Mesenchymal stem cell (in vitro differentiated cells and primary cell): ENCODE data around the gene TMEM130.

Experiments
- DNase-seq: peaks from one replicate; pipeline ENCODE4 v3.0.0-alpha.2; 2013
- H2AFZ ChIP-seq: one replicate; pipeline ENCODE4 v1.6.1; 2013; ENCODE audit warnings: low read depth, mild to moderate bottlenecking, control low read depth, inconsistent platforms, low read length, moderate library complexity
- H2AK5ac ChIP-seq: 2 replicates; pipeline ENCODE4 v1.6.1; 2013; ENCODE audit warnings: low read length, moderate library complexity, mild to moderate bottlenecking, inconsistent platforms; ENCODE audit not compliant: severe bottlenecking
- H2BK120ac ChIP-seq: one replicate; pipeline ENCODE4 v1.6.1; 2013; ENCODE audit warnings: low read depth, mild to moderate bottlenecking, inconsistent platforms, low read length, moderate library complexity
- H2BK12ac ChIP-seq, 2 experiments: one replicate each; pipeline ENCODE4 v1.6.1; 2013; ENCODE audit warnings: inconsistent platforms in 2 of 2, low read length in 2 of 2, mild to moderate bottlenecking in 2 of 2, moderate library complexity in 2 of 2, control low read depth in 1 of 2
- H2BK15ac ChIP-seq: one replicate; pipeline ENCODE4 v1.6.1; 2013; ENCODE audit warnings: mild to moderate bottlenecking, low read depth, inconsistent platforms; ENCODE audit not compliant: poor library complexity, severe bottlenecking
- H2BK5ac ChIP-seq: 2 replicates; pipeline ENCODE4 v1.6.1; 2013; ENCODE audit warnings: low read depth, mild to moderate bottlenecking, low read length, control low read depth, inconsistent platforms; ENCODE audit not compliant: poor library complexity, severe bottlenecking
- H3K14ac ChIP-seq, 2 experiments: one replicate each; pipeline ENCODE4 v1.6.1; 2013; ENCODE audit warnings: inconsistent platforms in 2 of 2, low read length in 2 of 2, control low read depth in 1 of 2, mild to moderate bottlenecking in 1 of 2, moderate library complexity in 1 of 2
- H3K18ac ChIP-seq, 2 experiments: one replicate each; pipeline ENCODE4 v1.6.1; 2013; ENCODE audit warnings: inconsistent platforms in 2 of 2, low read length in 2 of 2, control low read depth in 1 of 2, low read depth in 1 of 2, mild to moderate bottlenecking in 1 of 2
- H3K23ac ChIP-seq, 2 experiments: one replicate each; pipeline ENCODE4 v1.6.1; 2013; ENCODE audit warnings: inconsistent platforms in 2 of 2, low read length in 2 of 2, mild to moderate bottlenecking in 2 of 2, moderate library complexity in 2 of 2, control low read depth in 1 of 2
- H3K27ac ChIP-seq: 2 replicates; pipeline ENCODE4 v1.5.1; 2013; ENCODE audit warnings: mild to moderate bottlenecking, moderate library complexity, low read length, control low read depth, inconsistent platforms; ENCODE audit not compliant: poor library complexity, severe bottlenecking
- H3K27me3 ChIP-seq, 2 experiments: 2 replicates each; pipeline versions ENCODE4 v1.6.1 to v1.7.0; 2013; ENCODE audit warnings: low read length in 2 of 2, mild to moderate bottlenecking in 2 of 2, moderate library complexity in 2 of 2, control low read depth in 1 of 2, inconsistent platforms in 1 of 2; ENCODE audit not compliant: control insufficient read depth in 1 of 2, insufficient read depth in 1 of 2
- H3K36me3 ChIP-seq, 2 experiments: 2 replicates each; pipeline versions ENCODE4 v1.6.1 to v1.7.0; 2013; ENCODE audit warnings: low read length in 2 of 2, control low read depth in 1 of 2, inconsistent platforms in 1 of 2, low read depth in 1 of 2, mild to moderate bottlenecking in 1 of 2; ENCODE audit not compliant: insufficient read depth in 2 of 2, control insufficient read depth in 1 of 2
- H3K4ac ChIP-seq, 2 experiments: one replicate each; pipeline ENCODE4 v1.6.1; 2013; ENCODE audit warnings: inconsistent platforms in 2 of 2, low read length in 2 of 2, mild to moderate bottlenecking in 2 of 2, moderate library complexity in 2 of 2, control low read depth in 1 of 2, low read depth in 1 of 2
- H3K4me1 ChIP-seq: 2 replicates; pipeline ENCODE4 v1.6.1; 2013; ENCODE audit warnings: low read depth, low read length, control low read depth; ENCODE audit not compliant: control insufficient read depth, insufficient read depth
- H3K4me2 ChIP-seq: 2 replicates; pipeline ENCODE4 v1.6.1; 2013; ENCODE audit warnings: low read length, mild to moderate bottlenecking, inconsistent platforms; ENCODE audit not compliant: poor library complexity, severe bottlenecking
- H3K4me3 ChIP-seq, 2 experiments: 2 replicates each; pipeline versions ENCODE4 v1.5.1 to v1.7.0; 2013; ENCODE audit warnings: low read length in 2 of 2, mild to moderate bottlenecking in 2 of 2, control low read depth in 1 of 2, low read depth in 1 of 2; ENCODE audit not compliant: insufficient read depth in 1 of 2
- H3K79me1 ChIP-seq: replicated peaks from 2 replicates; pipeline ENCODE4 v1.6.1; 2013; ENCODE audit warnings: mild to moderate bottlenecking, control low read depth, low read length, inconsistent platforms; ENCODE audit not compliant: poor library complexity, severe bottlenecking
- H3K9ac ChIP-seq: 2 replicates; pipeline ENCODE4 v1.7.0; 2013; ENCODE audit warnings: mild to moderate bottlenecking, low read length, moderate library complexity
- H3K9me3 ChIP-seq: 2 replicates; pipeline ENCODE4 v1.7.0; 2013; ENCODE audit warnings: mild to moderate bottlenecking, low read length; ENCODE audit not compliant: control insufficient read depth
- H4K8ac ChIP-seq: one replicate; pipeline ENCODE4 v1.6.1; 2013; ENCODE audit warnings: inconsistent platforms, mild to moderate bottlenecking, low read length, moderate library complexity
- H4K91ac ChIP-seq: one replicate; pipeline ENCODE4 v1.6.1; 2013; ENCODE audit warnings: mild to moderate bottlenecking, low read length, inconsistent platforms
- WGBS: methylation state at CpG from one replicate; pipeline ENCODE4 v1.1.7; 2013; ENCODE audit warnings: mixed read lengths; 5-methylcytosine and 5-hydroxymethylcytosine counted together

The TMEM130 gene

DNA sequence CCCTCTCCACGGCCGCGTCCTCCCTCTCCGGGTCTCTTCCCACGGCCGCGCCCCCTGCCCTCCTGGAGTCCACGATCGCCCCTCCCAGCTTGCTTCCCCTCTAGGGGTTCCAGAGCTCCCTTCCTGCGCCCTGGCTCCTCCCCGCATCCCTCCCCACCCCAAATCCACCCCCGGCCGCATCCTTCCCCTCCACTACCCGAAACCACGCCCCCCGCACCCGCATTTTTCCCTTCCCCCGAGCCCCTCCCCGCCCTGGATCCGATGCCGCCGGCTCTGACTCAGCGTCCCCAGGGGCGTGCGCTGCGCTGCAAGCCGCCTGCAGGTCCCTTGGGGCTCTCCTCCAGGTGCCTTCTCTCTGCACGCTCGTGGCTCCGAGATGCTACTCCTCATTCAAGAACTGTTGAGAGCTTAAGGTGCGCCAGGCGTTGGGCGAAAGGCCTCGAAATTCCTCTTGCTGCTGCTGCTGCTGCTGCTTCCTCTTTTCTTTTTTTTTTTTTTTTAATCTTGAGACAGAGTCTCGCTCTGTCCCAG, 372 bp upstream of the TMEM130 start:
- no peak overlapping the region for H2BK120ac ChIP-seq
- WGBS = 2% methylated on average over 35 of the region's 35 CpGs
- H3K36me3 ChIP-seq = no peaks in the 10 kb centered on the region
- H3K9me3 ChIP-seq = no peaks in the 10 kb centered on the region
- H2AFZ ChIP-seq = peak overlapping the region; percentile 8
- peak; percentile 47 for DNase-seq
- peaks cover 29% of the 10 kb centered on the region for H3K4me1 ChIP-seq
- H2AK5ac ChIP-seq = no peak overlapping the region
- H2BK15ac ChIP-seq = no peak overlapping the region
- no peak overlapping the region for H3K4ac ChIP-seq
- no peak overlapping the region for H3K9ac ChIP-seq
- H3K4me3 ChIP-seq = peak overlapping the region; percentile 49 to 62
- H4K91ac ChIP-seq = no peak overlapping the region
- H3K14ac ChIP-seq = no peak overlapping the region
- H4K8ac ChIP-seq = no peak overlapping the region
- peaks cover 21 to 41% of the 10 kb centered on the region in 2 experiments for H3K27me3 ChIP-seq
- H3K4me2 ChIP-seq = peak overlapping the region; percentile 97
- H3K79me1 ChIP-seq = no peaks in the 10 kb centered on the region
- H3K18ac ChIP-seq = peak overlapping the region; percentile 28 to 37
- no peak overlapping the region for H3K27ac ChIP-seq
- peak overlapping the region in 1 of 2 experiments; percentile 6 for H2BK12ac ChIP-seq
- H3K23ac ChIP-seq = no peak overlapping the region
- no peak overlapping the region for H2BK5ac ChIP-seq

- no peak overlapping the region for H2AK5ac ChIP-seq
- H2BK12ac ChIP-seq = no peak overlapping the region
- no peak overlapping the region for H2AFZ ChIP-seq
- no peaks in the 10 kb centered on the region for H3K9me3 ChIP-seq
- H3K4me1 ChIP-seq = peaks cover 36% of the 10 kb centered on the region
- H2BK5ac ChIP-seq = peak overlapping the region; percentile 49
- H3K4me2 ChIP-seq = peak overlapping the region; percentile 97
- no peak for DNase-seq
- no peak overlapping the region for H3K23ac ChIP-seq
- H3K18ac ChIP-seq = peak overlapping the region in 1 of 2 experiments; percentile 14
- H3K4me3 ChIP-seq = peak overlapping the region in 1 of 2 experiments; percentile 62
- H3K36me3 ChIP-seq = no peaks in the 10 kb centered on the region
- H4K91ac ChIP-seq = no peak overlapping the region
- no peak overlapping the region for H4K8ac ChIP-seq
- no peak overlapping the region for H3K9ac ChIP-seq
- H2BK15ac ChIP-seq = no peak overlapping the region
- H3K4ac ChIP-seq = no peak overlapping the region
- 15% methylated on average over 24 of the region's 25 CpGs for WGBS
- no peak overlapping the region for H2BK120ac ChIP-seq
- H3K79me1 ChIP-seq = no peaks in the 10 kb centered on the region
- H3K27ac ChIP-seq = no peak overlapping the region
- no peak overlapping the region for H3K14ac ChIP-seq
- peaks cover 21 to 45% of the 10 kb centered on the region in 2 experiments for H3K27me3 ChIP-seq
Observed at GRCh38 chr7:98869027-98869596, 702 bp downstream of the TMEM130 start.

GRCh38 chr7:98868450-98868849, 1.4 kb downstream of the TMEM130 start:
- no peak overlapping the region for H4K91ac ChIP-seq
- DNase-seq = no peak
- H3K4ac ChIP-seq = no peak overlapping the region
- H3K4me3 ChIP-seq = no peak overlapping the region
- no peaks in the 10 kb centered on the region for H3K79me1 ChIP-seq
- H3K27ac ChIP-seq = no peak overlapping the region
- H3K9me3 ChIP-seq = no peaks in the 10 kb centered on the region
- H3K36me3 ChIP-seq = no peaks in the 10 kb centered on the region
- no peak overlapping the region for H3K9ac ChIP-seq
- no peak overlapping the region for H2BK5ac ChIP-seq
- no peak overlapping the region for H3K14ac ChIP-seq
- no peak overlapping the region for H2BK120ac ChIP-seq
- H2AFZ ChIP-seq = no peak overlapping the region
- no peak overlapping the region for H3K4me2 ChIP-seq
- no peak overlapping the region for H4K8ac ChIP-seq
- no peak overlapping the region for H2AK5ac ChIP-seq
- peaks cover 36% of the 10 kb centered on the region for H3K4me1 ChIP-seq
- no peak overlapping the region for H2BK12ac ChIP-seq
- H3K18ac ChIP-seq = no peak overlapping the region
- 100% methylated on average over 2 of the region's 2 CpGs for WGBS
- no peak overlapping the region for H3K23ac ChIP-seq
- no peak overlapping the region for H2BK15ac ChIP-seq
- H3K27me3 ChIP-seq = peaks cover 21 to 45% of the 10 kb centered on the region in 2 experiments

DNA sequence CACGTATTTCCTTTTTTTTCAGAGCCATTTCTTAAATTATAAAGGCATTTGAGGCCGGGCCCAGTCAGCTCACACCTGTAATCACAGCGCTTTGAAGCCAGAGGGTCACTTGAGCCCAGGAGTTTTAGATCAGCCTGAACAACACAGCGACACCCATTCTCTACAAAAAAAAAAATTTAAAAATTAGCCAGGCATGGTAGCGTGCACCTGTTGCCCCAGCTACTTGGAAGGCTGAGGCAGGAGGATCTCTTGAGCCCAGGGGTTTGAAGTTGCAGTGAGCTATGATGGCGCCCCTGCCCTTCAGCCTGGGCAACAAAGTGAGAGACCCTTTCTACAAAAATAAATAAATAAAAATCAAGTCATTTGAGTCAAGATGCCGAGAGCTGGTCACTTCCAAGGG, 3.0 kb downstream of the TMEM130 start:
- no peak overlapping the region for H3K18ac ChIP-seq
- WGBS = 93% methylated on average over 5 of the region's 7 CpGs
- H3K27me3 ChIP-seq = peaks cover 21 to 53% of the 10 kb centered on the region in 2 experiments
- H3K27ac ChIP-seq = no peak overlapping the region
- H3K4me3 ChIP-seq = no peak overlapping the region
- H3K9ac ChIP-seq = no peak overlapping the region
- H2BK5ac ChIP-seq = peak overlapping the region; percentile 34
- H2BK15ac ChIP-seq = no peak overlapping the region
- H3K9me3 ChIP-seq = no peaks in the 10 kb centered on the region
- no peak overlapping the region for H3K23ac ChIP-seq
- no peak overlapping the region for H2BK120ac ChIP-seq
- H3K79me1 ChIP-seq = no peaks in the 10 kb centered on the region
- H4K8ac ChIP-seq = no peak overlapping the region
- no peak overlapping the region for H3K14ac ChIP-seq
- H3K36me3 ChIP-seq = no peaks in the 10 kb centered on the region
- peaks cover 36% of the 10 kb centered on the region for H3K4me1 ChIP-seq
- no peak overlapping the region for H2BK12ac ChIP-seq
- DNase-seq = no peak
- no peak overlapping the region for H2AFZ ChIP-seq
- no peak overlapping the region for H3K4me2 ChIP-seq
- H3K4ac ChIP-seq = no peak overlapping the region
- peak overlapping the region; percentile 40 for H2AK5ac ChIP-seq
- no peak overlapping the region for H4K91ac ChIP-seq
